Left lobe of liver (tissue), 2 donors: ENCODE measurements around the gene CCDC197. TPM values are rescaled to one million over a fixed set of nuclear protein-coding genes. Genes with fewer than 3 reads are reported as not detected.

ENCODE experiments used
- ATAC-seq: fragments of 200-7000 bp; cut with Tn5 transposase; one replicate; pipeline ENCODE4 v1.9.1; 2020; ENCODE audit warnings: mild to moderate bottlenecking, moderate library complexity
- DNase-seq: peaks from one replicate; pipeline ENCODE4 v3.0.0-alpha.2; 2020; ENCODE audit warnings: low spot score
- total RNA-seq: library from RNA; stranded (reverse); gene quantifications from one replicate; pipeline ENCODE4 v1.2.1, GENCODE V29; 2021
- donor health status: DM: no; HTN: no; CAD: no; lungs with moderate emphysema.
- donor health status: DM: no; HTN: yes; CAD: no.

The CCDC197 gene
- not detected for total RNA-seq

GRCh38 chr14:93997082-93997481 lies at the start of gene CCDC197:
Gene CCDC197 (plus strand): TSS chr14:93997301. CDS start chr14:93998132, 831 bp downstream.
- ATAC-seq: no peak

DNA sequence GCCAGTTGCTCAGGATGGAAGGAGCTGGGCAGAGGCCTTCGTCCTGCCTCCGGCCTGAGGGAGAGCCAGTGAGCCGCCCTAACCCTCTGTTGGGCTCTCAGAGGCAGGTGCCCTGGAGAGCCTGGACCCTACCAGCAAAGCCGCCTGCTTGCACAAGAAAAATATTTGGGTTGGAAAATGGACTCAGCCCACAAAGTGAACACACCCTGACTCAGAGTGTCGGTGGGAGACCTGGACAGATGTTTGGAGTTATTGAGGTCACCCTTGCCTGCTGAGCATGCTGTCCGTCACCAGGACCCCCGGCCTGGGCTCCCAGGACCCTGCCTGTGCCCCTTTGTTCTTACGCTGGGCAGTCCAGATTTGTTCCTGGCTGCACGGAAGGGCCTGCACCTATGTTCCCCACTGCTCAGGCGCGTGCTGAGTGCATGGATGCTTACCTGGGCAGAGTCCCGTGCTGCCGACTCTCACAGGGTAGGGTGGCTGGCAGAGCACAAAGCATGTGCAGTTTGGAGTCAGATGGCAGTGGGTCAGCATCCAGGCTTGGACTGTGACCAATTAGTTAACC lies 47.5 kb upstream of the CCDC197 start:
- no peak for DNase-seq

More at GRCh38 chr14:93997082-93997481, at the start of gene CCDC197:
- no peak for DNase-seq

GRCh38 chr14:93950948-93951634 lies 46.0 kb upstream of the CCDC197 start:
- DNase-seq: no peak
- ATAC-seq: no peak

More for the DNA sequence above, 47.5 kb upstream of the CCDC197 start:
- no peak for ATAC-seq

- ATAC-seq: no peak
- no peak for DNase-seq
Measured at GRCh38 chr14:93951635-93952540, 45.2 kb upstream of the CCDC197 start.

DNA sequence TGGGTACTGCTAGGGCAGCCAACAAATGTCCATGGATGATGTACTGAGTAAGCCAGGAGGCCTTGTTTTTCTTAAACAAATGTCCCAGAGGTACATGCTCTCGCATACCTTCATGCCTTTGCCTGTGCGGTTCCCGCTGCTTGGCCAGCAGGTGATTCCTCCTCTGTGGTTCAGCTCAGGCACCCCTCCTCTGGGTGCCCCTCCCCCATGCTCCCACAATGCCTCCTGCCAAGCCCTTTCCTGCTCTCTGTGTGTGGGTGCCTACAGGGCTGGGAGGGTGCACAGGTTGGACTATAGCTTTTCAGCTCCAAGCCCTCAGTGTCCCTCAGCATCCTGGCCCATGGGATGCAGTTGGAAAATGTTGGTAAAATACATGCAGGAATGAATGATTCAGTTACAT lies 44.3 kb upstream of the CCDC197 start:
- ATAC-seq (no peak), DNase-seq (no peak)

DNA sequence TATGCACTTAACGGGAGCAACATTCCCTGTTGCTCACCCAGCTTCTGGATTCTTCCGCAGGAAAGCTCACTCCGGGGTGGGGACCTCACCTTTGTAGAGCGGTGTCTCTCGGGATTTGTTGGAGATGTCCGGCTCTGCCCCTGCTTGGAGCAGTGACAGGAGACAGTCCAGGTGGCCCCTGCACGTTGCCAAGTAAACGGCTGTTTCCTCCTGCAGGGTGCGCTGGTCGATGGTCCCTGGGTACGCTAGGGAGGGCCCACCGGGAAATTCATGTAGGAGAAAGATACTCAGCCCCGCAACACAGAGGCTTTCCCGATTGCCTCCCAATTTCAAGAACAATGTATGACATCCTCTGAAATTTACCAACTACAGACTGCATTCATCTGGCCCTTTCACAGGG lies 43.8 kb upstream of the CCDC197 start:
- DNase-seq (no peak), ATAC-seq (no peak)

DNA sequence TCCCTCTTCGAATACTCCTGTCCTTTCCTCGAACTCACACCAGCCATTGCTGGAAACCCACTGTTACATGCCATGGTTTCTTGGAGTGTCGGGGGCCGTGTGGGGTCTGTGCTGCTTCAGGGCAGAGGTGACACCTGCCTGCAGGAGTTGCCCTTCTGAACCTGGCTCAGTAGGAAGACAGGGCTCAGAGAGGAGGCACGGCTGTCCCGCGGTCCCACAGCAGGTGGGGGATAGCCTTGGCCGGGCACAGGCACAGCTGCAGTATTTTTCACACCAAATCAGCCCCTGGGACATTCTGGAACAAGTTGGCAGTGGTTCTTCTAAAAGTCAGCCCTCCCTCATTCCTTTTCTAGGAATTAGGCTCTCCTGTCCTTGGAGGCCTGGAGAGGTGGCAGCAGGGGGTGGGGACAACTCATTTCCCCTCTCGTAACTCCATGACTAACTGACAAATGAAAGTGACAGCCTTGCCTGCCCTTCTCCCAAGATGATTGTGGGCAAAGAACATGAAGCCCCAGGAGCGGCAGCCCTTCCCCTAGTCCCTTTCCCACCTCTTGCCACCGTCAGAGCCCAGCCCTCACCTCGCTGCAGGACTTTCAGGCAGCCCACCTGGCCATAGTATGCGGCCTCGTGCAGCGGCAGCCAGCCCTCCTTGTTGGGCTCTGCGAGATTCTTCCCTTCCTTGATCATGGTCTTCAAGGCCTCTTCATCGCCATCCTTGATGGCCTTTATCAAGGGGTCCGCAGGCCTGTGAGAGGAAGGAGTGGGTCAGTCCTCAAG lies 43.2 kb upstream of the CCDC197 start:
- ATAC-seq: no peak
- no peak for DNase-seq

- ATAC-seq: no peak
- DNase-seq: no peak
Measured at GRCh38 chr14:93954516-93954830, 42.6 kb upstream of the CCDC197 start.

GRCh38 chr14:93954900-93955849 lies 41.9 kb upstream of the CCDC197 start:
- peak; percentile 29 for ATAC-seq
- DNase-seq: no peak

DNA sequence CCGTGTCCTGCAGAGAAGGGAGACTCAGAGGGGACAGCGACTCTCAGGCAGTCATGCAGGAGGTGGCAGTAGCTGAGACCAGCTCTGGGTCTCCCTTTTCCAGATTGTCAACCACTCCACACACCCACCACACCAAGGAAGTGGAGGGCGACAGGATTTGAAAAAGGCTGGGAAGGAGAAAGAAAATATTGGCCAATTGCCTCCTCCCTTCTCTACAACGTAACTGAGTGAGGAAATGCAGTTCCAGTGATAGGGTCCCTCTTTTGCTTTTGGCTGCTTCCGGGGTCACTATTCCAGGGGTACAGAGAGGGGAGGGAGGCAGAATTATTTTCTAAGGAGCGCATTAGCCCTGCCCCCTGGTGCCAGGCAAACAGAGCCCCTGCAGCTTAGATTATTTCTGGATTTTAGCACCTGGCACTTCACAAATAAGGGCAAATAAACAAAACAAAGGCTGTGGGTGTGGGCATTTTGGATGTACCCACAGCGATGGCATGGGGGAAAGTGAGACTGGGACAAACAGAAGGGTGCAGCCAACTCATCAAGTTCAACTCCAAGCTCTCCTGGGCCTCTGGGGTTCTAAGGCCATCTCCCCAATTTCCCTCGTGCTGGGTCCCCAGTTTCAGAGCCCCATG lies 41.1 kb upstream of the CCDC197 start:
- DNase-seq: no peak
- peak; percentile 13 for ATAC-seq

- ATAC-seq: no peak
- no peak for DNase-seq
Measured at GRCh38 chr14:93956514-93957332, 40.4 kb upstream of the CCDC197 start.

DNA sequence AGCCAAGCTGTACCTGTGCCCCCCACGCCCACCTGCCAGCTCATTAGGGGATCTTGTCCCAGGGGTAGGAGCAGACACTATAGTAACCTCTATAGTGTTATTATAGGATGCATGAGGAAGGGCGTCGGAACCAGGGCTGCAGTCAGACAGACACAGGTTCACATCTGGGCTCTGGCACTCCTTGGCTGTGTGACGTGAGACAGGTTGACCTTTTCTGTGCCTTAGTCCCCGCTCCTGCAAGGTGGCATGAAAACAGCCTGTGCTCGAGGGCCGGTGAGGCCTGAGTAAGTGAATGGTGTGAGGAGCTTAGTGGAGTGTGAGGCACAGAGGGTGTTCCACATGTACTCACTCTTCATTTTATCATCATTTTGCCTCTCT lies 39.8 kb upstream of the CCDC197 start:
- DNase-seq: no peak
- no peak for ATAC-seq

GRCh38 chr14:93957751-93958566 lies 39.1 kb upstream of the CCDC197 start:
- ATAC-seq (no peak), DNase-seq (no peak)

GRCh38 chr14:93958567-93959238 lies 38.4 kb upstream of the CCDC197 start:
- ATAC-seq (no peak), DNase-seq (no peak)

DNA sequence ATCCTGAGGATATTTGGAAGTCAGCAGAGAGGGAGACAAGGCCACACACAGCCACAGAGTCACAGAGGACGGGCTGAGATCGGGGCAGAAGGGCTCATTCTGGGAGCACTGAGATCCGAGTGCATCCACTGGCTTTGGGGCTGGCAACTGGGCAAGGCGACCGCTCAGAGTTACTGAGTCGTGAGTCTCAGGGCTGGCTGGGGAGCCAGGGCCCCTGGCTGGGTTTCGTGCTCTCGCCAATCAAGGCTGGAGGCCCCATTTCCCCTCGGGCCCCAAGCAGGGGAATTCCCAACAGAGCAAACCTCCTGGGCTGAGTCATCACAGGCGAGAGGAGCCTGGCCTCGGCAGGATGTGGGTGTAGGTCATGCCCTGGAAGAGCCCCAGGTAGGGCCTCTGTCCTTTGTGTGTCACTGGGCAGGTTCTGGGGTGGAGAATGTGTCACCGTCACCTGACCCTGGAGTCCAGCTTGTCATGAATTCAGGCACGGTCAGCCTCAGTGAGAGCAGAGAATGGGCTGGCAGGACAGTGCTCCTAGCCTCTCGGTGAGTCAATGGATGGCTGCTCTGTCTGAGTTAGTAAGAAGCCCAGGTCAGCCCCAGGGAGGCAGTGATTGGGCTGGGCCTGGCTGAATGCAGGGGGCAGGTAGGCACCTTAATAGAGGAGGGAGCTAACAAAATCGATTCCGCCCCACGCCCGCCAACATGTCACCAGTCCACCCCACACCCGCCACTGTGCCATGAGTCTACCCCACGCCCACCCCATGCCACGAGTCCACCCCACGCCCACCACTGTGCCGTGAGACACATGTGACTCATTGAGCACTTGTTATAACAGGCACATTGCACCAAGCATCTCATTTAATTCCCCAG lies 37.6 kb upstream of the CCDC197 start:
- DNase-seq (no peak), ATAC-seq (peak; percentile 30)

DNA sequence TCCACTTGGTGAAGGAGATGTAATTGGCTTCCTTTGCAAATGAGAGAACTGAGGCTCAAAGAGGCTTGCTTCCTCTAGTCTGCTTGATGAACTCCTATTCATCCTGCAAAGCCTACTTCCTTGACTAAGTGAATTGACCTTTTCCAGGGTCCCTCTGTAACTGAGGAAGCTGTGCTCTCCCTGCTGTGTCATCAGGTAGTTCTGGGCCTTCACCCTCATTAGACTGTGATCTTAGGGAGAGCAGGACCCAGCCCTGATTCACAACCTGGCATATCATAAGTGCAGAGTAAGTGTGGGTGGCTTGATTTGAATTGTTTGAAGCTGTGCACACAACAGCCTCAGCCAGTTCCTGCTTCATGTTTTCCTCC lies 37.0 kb upstream of the CCDC197 start:
- no peak for ATAC-seq

More for the DNA sequence above, 37.0 kb upstream of the CCDC197 start:
- no peak for DNase-seq
